NCI-H1048 (cell line): ENCODE measurements around the gene CDKAL1.

Source experiments
- DNase-seq: peaks from one replicate; lab custom pipeline; 2025; lab: John Stamatoyannopoulos, UW

The CDKAL1 gene

DNA sequence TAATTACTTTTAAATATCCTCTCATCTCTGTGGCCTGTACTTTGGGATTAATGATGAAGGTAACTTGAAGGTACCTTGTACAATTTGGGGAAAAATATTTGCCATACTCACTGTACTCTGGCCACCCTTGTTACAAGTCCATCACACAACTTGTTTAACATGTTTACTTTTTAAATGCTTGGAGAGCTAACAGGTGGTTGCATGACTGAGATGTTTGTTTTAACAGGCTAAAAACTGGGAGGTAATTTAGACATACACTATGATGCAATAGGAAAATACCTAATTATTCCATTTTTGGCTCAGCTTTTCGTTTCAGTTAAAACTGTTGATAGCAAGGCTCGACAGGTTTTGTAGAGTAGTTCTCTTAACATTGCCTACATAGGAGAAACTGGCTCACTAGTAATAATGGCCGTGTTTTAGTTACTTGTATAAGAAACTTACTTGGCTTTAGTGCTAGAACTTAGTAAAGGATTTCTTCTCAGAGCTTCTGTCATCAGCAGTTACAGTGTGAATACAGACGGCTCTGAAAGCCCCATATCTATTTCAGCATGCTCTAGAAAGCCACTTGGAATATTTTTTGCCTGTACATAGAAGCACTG lies 569.5 kb downstream of the CDKAL1 start:
- no peak for DNase-seq

DNA sequence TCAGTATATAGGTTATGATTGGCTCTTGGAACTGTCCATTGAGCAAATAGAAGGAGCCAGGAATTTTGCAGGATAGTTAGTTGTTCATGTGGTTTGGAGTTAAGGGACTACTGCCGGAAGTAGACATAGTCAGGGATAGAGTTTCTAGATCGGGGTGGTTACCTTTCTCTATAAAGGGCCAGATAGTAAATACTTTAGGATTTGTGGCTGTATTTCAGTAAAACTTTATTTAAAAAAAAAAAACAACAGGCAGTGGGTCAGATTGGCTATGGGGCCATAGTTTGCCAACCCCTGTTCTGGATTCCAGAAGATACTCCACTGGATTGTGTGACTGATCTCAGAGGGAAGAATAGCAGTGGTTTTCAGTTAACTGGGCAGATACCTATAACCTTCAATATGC lies 570.0 kb downstream of the CDKAL1 start:
- DNase-seq, result no peak

DNA sequence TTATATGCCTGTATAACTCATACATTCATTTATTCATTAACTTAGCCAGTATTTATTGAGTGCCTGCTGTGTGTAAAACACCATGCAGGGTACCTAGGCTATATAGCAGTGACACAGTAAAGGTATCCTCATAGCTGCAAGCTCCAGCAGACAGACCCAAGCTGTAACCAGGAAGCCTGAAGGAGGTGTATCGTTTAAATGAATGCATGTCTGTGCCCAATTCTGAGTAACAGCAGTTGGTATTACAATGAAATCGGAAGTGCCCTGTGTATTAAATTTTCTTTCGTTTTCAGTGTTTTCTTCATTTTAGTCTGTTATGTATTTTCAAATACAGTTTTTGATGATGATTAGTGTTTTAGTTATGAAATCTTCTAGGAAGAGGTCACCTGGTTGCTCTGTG lies 573.5 kb downstream of the CDKAL1 start:
- no peak for DNase-seq

DNA sequence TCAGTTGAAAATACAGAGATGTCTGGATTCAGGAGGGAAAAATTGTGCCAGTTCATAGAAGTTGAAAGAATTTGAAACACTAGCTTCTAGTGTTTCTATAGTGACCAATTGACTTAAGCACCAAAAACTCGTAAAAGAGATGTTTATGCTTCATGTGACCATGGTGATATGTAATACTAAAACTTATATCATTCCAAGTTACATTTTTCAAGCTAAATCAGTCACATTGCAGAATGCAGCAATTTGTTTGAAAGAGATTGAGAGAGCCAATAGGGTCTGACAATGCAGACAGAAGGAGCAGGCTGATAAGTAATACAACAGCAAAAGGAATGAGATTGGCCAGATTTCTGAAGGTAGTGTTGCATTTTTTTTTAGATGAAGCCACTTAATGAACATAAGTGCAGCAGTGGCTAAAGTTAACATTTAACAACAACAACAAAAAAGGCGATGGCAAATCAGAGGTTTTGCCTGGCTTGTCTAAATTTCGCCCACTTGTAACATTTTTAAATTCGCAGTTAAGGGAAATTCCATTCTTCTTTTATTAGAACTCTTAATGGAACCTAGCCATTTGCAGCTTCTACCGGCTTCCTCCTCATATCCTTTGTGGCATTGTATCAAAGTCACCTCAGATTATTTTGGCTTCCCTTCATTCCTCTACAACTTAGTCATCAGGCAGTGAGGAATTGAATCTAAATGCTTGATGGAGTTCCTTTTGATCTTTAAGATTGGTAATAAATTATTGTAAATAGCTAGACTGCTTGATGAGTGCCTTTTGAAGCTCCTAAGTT lies 575.3 kb downstream of the CDKAL1 start:
- DNase-seq, result no peak

DNA sequence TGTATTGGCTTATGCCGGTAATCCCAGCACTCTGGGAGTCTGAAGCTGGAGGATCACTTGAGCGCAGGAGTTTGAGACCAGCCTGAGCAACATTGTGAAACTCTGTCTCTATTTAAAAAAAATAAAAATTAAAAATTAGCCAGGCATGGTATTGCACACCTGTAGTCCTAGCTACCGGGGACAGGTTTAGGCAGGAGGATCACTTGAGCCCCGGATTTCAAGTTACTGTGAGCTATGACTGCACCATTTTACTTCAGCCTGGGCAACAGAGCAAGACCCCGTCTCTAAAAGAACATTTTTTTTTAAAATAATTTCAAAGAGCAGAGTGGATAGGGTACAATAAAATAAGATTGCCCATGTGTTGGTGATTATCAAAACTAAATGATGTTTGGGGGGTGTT lies 576.4 kb downstream of the CDKAL1 start:
- no peak for DNase-seq

DNA sequence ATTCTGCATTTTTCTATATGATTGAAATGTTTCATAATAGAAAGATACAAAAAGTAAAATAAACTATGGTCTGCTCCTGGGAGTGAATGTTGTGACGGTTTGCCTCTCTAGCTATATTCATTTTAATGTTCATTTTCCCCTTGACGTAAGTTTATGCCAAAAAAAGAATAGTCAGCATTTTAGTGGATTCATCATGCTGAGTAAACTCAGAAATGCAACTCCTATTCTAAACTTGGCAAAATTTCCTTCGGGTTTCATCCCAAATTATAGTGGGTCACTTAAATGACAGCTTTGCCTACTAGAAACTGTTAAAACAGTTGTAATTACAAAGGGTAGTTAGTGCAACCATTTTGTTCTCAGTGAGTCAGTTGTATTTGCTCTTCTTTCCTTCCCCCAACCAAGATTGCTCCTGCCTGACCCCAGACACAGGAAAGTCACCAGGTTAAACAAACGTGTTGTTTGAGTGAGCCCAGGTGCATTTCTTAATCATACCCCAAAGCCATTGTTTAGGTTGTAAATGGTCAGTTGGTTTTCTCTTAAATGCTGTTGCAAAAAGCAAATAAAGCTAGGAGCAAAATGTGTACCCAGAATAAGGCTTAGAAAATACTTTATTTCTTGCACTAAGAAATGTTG lies 577.0 kb downstream of the CDKAL1 start:
- no peak for DNase-seq

DNA sequence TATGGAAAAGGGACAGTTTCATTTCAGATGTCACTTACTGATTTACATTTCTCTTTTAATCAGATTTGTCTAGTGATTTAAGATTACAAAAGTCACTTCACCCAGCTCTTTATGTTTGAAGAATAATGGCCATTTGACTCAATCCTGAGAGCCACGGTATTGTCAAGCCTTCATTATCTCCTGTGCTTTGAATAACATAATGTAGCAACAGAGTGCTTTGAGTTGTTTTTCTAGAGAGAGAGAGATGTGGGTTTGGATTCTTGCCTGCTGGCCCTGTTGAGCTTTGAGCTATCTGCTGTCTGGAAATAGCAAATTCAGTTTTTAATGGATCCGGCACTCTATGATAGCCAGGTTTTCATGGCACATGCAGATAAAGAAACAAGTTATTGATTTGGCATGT lies 580.9 kb downstream of the CDKAL1 start:
- DNase-seq, result no peak

DNA sequence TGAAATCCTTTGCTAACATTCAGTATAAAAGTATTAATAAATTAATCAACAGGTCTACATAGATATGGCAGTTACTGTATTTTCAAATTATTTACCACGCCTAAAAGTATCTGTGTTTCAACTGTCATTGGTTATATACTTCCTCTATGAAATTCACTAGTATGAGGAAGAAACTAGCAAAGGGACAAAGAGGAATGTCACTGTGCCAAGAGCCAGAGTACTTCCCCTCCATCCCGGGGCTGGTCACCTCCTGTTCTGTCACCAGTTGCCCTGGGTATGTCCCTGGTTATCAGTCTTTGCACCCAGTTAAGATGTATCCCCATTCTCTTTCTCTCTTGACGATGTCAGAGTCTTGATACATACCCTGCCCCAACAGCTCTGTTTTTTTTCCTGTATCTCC lies 582.5 kb downstream of the CDKAL1 start:
- DNase-seq, result no peak

DNA sequence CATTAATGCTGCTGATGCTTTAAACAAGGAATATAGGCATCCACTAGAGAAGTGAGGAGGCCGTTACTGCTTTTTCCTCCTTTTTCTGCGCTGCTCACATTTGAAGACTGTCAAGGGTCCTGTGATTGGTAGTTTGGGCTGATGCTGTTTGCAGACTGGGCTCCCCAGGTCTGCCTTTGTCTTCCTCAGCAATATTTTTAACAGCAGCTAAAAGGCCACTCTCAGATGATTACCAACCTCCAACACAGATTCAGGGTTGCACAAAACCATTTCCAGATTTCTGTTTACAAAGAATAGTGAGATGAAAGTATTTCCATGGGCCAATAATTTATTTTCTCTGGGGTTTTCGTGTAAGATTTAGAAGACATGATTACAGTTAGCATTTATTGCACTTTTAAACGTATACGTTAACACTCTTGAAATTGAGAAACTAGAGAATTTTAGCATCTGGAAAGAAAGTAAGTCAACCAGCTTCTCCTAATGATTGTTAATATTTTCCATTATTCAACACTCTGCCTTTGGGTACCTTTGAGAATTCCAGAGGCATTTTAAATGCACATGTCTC lies 584.0 kb downstream of the CDKAL1 start:
- DNase-seq, result no peak

DNA sequence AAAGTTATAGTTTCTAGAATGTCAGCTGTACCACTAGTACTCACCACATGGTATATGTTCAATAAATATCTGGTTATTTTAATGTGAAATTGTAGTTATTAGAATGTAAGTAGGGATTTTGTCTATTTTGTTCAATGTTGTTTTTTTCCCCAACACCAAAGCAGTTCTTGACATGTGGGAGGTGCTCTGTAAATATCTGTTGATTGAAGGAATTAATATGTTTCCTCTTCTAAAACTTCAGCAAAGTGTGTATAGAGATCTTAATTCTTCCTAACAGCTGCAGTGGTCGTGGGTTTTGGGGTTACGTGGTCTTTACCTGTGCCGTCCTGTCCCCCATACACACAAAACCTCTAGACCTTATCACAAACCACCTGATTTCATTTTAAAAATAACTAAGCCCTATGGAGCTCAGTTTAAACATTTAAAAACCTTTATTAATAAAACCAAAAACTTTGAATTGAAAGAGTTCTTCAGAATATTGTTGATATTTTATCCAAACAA lies 587.4 kb downstream of the CDKAL1 start:
- DNase-seq, result no peak

DNA sequence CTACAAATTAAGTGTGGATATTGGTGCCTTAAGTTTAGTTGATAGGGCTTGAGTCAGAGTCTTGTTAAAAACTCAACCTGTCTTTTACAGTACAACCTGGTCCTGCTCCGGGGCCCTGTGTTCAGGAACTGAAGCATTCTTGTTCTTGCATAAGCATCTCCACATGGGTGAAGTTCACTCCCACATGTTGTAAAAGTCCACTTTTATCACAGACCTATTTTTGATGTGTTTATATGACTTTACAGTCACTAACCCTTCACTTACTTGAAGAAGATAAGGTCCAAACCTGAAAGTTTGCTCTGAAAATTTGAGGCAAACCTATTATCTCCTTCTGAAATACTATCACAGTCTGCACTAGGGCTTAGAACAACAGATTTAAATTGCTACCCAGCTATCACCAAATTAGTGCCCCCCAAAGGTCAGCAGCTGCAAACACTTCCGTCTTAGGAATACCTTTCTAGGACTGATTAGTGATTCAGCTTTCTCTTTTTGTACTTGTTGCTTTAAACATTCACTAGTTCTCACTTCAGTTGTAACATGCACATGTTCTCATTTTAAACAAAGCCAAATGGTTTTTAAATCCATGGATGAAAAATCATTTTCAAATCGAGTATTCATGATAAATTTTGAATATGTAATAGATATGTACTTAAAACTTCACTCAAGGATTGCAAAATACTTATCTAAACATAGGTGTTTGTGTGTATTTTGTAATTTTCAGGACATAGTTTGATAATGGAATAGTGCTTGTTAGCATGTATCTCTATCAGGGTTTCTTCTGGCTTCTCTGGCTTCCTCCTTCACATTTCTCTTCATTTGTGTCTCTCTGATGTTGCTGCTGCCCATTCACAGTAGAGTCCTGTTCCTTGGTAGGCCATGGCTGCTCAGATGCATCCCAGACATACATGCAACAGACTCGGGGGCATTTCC lies 589.5 kb downstream of the CDKAL1 start:
- DNase-seq, result no peak

DNA sequence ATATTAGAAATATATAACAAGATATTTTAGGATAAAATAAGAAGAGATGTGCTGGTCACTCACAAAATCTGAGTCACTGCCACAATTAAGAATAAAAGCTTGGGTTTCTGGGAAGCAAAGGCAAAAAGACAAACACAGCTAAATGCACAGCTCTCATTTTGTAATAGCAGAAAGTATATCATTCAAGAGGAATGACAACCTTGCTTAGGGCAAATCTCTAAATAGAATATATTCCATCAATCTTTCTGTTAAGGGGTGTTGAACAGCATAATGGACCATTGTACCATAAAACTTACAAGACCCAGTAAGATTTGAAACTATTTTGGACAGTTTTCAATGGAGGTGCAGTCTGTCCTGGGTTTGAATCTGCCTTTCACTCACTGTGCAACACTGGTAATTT lies 594.3 kb downstream of the CDKAL1 start:
- DNase-seq, result no peak

DNA sequence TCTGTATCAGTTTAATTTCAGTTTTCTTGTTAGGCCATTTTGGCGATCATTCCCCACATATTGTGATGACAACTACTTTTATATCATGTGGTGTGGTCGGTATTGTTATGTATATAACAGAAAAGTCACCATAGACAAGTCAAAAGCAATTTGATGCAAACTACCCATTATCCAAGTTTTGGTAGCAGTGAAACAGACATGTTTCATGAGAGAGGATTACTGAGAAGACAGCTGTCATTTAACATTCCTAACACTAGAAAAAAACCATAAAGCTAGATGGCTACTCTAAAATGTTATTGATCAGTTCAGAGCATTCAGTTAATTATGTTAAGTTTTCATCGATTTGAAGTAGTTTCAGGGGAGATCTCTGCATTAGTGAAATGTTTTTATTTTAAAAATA lies 597.1 kb downstream of the CDKAL1 start:
- no peak for DNase-seq

DNA sequence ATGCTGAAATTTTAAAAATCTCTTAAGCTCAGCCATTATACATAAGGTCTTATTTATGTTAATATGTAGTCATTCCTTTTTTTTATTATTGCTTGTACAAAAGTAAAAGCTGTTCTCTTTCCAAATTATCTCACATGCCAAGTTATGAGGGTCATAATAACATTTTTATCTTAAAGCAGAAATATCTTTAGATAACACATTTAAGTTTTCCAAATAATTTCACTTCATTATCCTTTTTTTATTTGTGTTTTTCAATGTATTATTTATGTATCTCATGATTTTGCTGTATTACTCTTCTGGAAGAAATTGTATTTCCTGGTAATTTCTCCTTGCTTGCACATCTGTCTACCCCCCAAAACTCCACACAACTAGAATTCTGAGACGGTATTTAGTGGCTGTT lies 598.2 kb downstream of the CDKAL1 start:
- DNase-seq, result no peak

DNA sequence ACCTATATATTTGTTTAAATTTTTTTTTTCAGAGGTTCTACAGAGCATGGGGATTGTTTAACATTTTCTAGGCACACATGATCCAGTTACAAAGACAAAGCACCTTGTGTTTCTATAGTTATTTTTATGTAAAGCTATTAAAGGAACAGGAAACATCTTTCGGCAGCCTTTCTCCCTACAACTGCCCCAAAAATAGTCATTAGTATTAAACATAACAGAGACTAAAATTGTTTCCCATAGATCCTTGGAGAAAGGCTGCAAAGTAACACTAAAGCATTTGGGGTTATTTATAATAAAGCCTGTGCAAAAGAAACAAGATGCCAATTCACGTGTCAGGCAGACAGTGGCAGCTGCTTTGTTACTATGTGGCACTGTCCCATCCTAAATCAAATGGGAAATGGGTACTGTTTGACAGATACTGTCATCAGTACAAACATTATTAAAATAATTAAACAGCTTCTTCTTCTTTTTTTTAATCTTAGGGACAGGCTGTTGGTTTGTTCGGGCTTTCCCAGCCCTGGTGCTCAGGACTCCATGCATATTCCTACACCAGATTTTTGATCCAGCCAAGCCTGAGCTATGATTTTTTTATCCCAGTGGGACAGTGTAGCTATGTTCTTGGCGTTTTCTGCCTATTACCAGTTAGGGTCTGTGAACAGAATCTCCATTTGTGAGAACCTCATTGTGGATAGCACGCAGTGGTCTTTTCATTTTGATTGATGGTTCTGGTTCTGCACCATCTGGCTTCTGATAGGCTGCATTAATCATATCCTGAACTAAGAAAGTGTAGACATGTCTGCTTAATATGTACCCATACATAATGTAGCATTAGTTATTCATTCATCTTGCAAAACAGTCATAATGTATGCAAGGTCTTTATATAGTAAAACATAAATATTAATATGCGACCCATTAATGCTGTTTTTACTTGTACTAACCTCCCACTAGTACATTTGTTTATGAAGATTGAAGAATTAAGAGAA lies 598.9 kb downstream of the CDKAL1 start:
- no peak for DNase-seq

DNA sequence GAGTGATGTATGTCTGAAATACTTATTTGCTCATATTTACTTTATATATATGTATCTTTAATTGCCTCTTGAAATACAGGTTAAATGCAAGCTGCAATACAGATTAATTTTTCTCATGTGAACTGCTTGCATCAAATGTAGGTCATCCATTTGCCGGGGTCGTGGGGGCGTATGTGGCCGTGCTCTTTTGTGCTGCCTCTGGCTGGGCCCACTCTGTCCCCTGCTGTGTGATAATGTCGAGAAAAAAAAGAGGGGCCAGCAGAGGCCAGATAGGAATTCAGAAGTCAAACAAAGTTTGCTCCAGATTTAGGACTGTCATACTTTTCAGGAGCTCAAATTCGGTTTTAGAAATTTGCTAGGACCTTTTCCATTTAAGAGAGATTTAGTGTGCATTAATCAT lies 599.6 kb downstream of the CDKAL1 start:
- no peak for DNase-seq

DNA sequence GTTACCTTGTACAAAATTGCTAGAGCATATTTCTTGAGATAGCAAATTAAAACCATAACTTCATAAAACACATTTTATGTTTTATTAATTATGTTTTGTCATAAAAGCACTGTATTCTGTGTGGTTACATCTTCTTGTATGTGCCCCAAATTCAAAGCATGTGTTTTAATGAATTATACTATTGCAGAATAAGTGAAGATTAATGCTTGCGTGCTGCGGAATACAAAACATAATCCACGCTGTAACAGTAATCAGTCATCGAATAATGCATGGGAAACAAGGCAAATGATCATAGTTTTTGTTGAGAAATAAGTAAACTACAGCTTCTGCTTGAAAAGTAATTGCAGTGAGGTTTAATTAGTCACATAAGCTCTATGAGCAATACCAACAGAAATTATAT lies 600.1 kb downstream of the CDKAL1 start:
- no peak for DNase-seq

DNA sequence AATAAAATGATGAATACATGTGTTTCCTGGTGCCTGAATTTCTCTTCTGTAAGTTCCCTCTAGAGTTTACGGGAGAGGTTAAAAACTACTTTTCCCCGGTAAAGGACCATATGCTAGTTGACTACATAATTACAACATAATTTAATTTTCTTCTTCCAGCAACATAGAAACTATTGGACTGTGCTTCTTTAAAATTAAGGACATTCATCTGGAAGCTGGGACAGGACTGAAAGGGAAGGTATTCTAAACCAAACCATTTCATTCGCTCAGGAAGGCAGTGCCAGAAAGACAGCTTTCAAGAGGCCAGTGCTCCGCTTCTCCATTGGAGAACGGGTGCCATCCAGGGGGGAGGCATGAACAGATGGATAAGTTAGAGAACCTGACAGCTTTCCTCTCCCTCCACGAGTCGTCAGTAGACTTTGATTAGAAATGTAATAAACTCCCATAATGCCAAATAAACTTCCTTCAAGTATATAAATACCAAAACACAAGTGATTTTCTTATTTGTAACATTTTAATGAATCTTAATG lies 601.3 kb downstream of the CDKAL1 start:
- DNase-seq, result no peak

DNA sequence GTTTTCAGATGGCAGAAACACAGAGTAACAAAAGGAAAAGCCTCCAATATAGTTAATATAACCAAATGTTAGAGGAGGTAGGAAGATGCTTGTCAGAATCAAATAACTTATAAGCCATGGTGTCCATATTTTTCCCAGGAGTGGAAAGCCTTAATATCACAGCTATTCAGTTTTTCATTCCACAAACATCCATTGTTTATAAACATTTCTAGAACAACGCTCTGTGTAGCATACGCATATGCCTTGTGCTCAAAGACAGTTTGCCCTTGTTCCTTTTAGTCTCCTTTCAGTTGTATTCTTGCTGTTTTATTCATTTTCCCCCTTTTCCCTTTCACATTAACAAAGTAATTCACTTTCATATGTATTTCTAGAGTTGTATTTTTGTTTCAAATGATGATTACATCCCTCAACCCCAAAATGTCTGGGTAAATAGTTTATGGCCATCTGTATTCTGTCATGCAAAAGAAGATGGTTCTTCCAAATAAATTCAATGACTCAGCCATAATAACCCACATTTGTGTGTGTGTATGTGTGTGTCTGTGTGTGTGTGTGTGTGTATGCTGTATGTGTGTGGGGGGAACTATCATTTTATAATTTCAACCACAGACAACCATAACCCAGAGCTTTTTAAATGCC lies 603.6 kb downstream of the CDKAL1 start:
- DNase-seq, result no peak
